IMR-90 (cell line): ENCODE data around the gene TMEM170B. TPM values are rescaled to one million over a fixed set of nuclear protein-coding genes. Genes with fewer than 3 reads are reported as not detected.

Source experiments
- ATAC-seq: fragments of 200-7000 bp; cut with Tn5 transposase; 2 replicates; pipeline ENCODE4 v1.9.1; 2020; ENCODE audit warnings: low read depth, mild to moderate bottlenecking, moderate library complexity
- BruUV-seq: library from RNA; stranded (reverse); fragments of 400-500 nt; replicated peaks from 2 replicates; lab custom pipeline; 2021; lab: Mats Ljungman, UMichigan
- CTCF ChIA-PET: fragments of 300-600 bp; formaldehyde crosslinking; extraction: SDS; loops from one replicate; lab custom pipeline; 2021; ENCODE audit warnings: antibody characterized with exemption; lab: Yijun Ruan, JAX
- POLR2A ChIA-PET: fragments of 300-600 bp; sonication (Branson Sonifier 250); formaldehyde crosslinking; loops from one replicate; lab custom pipeline; 2022; ENCODE audit warnings: antibody characterized with exemption; ENCODE audit not compliant: unreplicated experiment; lab: Charles Lee
- DNase-seq: peaks from one replicate; pipeline ENCODE4 v3.0.0; 2013
- H2AFZ ChIP-seq: replicated peaks from 2 replicates; pipeline ENCODE3; 2013; ENCODE audit warnings: low read length, mild to moderate bottlenecking; ENCODE audit not compliant: poor library complexity
- H2AK5ac ChIP-seq: 2 replicates; pipeline ENCODE4 v1.6.1; 2013; ENCODE audit warnings: low read depth, low read length, inconsistent platforms
- H2AK9ac ChIP-seq: replicated peaks from 2 replicates; pipeline ENCODE3; 2013; ENCODE audit warnings: mild to moderate bottlenecking, low read depth, low read length, moderate library complexity; ENCODE audit not compliant: poor library complexity
- H2BK120ac ChIP-seq: 2 replicates; pipeline ENCODE4 v1.6.1; 2013; ENCODE audit warnings: low read depth, low read length, inconsistent platforms
- H2BK15ac ChIP-seq: 3 replicates; pipeline ENCODE4 v1.6.1; 2013; ENCODE audit warnings: low read depth, low read length, inconsistent platforms
- H2BK20ac ChIP-seq: 2 replicates; pipeline ENCODE4 v1.6.1; 2013; ENCODE audit warnings: low read depth, mild to moderate bottlenecking, inconsistent platforms, low read length, moderate library complexity
- H2BK5ac ChIP-seq: 2 replicates; pipeline ENCODE4 v1.6.1; 2013; ENCODE audit warnings: mild to moderate bottlenecking, low read depth, low read length, inconsistent platforms; ENCODE audit not compliant: poor library complexity, severe bottlenecking
- H3K14ac ChIP-seq: replicated peaks from 2 replicates; pipeline ENCODE4 v1.6.1; 2013; ENCODE audit warnings: low read depth, low read length, inconsistent platforms
- H3K18ac ChIP-seq: 2 replicates; pipeline ENCODE4 v1.6.1; 2013; ENCODE audit warnings: low read depth, low read length, control low read depth
- H3K23ac ChIP-seq: 2 replicates; pipeline ENCODE4 v1.6.1; 2013; ENCODE audit warnings: low read depth, low read length, inconsistent platforms
- H3K27ac ChIP-seq: 2 replicates; pipeline ENCODE4 v1.5.1; 2013; ENCODE audit warnings: mild to moderate bottlenecking, control low read depth, low read length; ENCODE audit not compliant: insufficient read depth
- H3K27me3 ChIP-seq: 2 replicates; pipeline ENCODE4 v1.6.1; 2013; ENCODE audit warnings: low read length; ENCODE audit not compliant: control insufficient read depth, insufficient read depth
- H3K36me3 ChIP-seq: 2 replicates; pipeline ENCODE4 v1.6.1; 2013; ENCODE audit warnings: low read length, mixed read lengths; ENCODE audit not compliant: control insufficient read depth, insufficient read depth
- H3K4ac ChIP-seq: 2 replicates; pipeline ENCODE4 v1.6.1; 2013; ENCODE audit warnings: low read depth, low read length, inconsistent platforms
- H3K4me1 ChIP-seq: 2 replicates; pipeline ENCODE4 v1.6.1; 2013; ENCODE audit warnings: low read length, mixed read lengths; ENCODE audit not compliant: control insufficient read depth, insufficient read depth
- H3K4me2 ChIP-seq: 2 replicates; pipeline ENCODE4 v1.6.1; 2013; ENCODE audit warnings: low read depth, mild to moderate bottlenecking, control low read depth, low read length, moderate library complexity
- H3K4me3 ChIP-seq: 2 replicates; pipeline ENCODE4 v1.5.1; 2013; ENCODE audit warnings: low read depth, mild to moderate bottlenecking, control low read depth, low read length, moderate library complexity; ENCODE audit not compliant: insufficient read depth
- H3K56ac ChIP-seq: 2 replicates; pipeline ENCODE4 v1.6.1; 2013; ENCODE audit warnings: low read length, inconsistent platforms; ENCODE audit not compliant: insufficient read depth; ENCODE audit errors: extremely low read depth
- H3K79me1 ChIP-seq, 2 experiments: 2 replicates each; pipeline ENCODE4 v1.6.1; 2013; ENCODE audit warnings: low read length in 2 of 2, inconsistent platforms in 1 of 2, low read depth in 1 of 2
- H3K9ac ChIP-seq: 2 replicates; pipeline ENCODE4 v1.6.1; 2013; ENCODE audit warnings: low read depth, low read length, control low read depth
- H3K9me1 ChIP-seq: 2 replicates; pipeline ENCODE4 v1.6.1; 2013; ENCODE audit warnings: low read length, inconsistent platforms; ENCODE audit not compliant: insufficient read depth
- H3K9me3 ChIP-seq: 2 replicates; pipeline ENCODE4 v1.6.1; 2013; ENCODE audit warnings: low read length; ENCODE audit not compliant: control insufficient read depth, insufficient read depth
- H4K20me1 ChIP-seq: 2 replicates; pipeline ENCODE4 v1.6.1; 2013; ENCODE audit warnings: low read length, inconsistent platforms; ENCODE audit not compliant: insufficient read depth
- H4K5ac ChIP-seq: 2 replicates; pipeline ENCODE4 v1.6.1; 2013; ENCODE audit warnings: mild to moderate bottlenecking, low read depth, low read length, control low read depth
- H4K8ac ChIP-seq, 2 experiments: 2 replicates each; pipeline ENCODE4 v1.6.1; 2013; ENCODE audit warnings: low read depth in 2 of 2, low read length in 2 of 2, control low read depth in 1 of 2, inconsistent platforms in 1 of 2
- H4K91ac ChIP-seq: 2 replicates; pipeline ENCODE4 v1.6.1; 2013; ENCODE audit warnings: low read depth, low read length, inconsistent platforms; ENCODE audit not compliant: insufficient read depth
- BHLHE40 ChIP-seq: fragments of 150-350 bp; IDR thresholded peaks from 2 replicates; pipeline ENCODE4 v1.6.1; 2016; ENCODE audit warnings: mild to moderate bottlenecking, low read depth, low read length
- FOS ChIP-seq: fragments of 150-350 bp; IDR thresholded peaks from 2 replicates; pipeline ENCODE4 v1.6.1; 2016; ENCODE audit warnings: low read depth, low read length
- RAD21 ChIP-seq: IDR thresholded peaks from 2 replicates; pipeline ENCODE4 v1.6.1; 2012; ENCODE audit warnings: low read length, improper control_type of control experiment
- WGBS, 2 experiments: methylation state at CpG; one replicate each; pipeline versions ENCODE4 v1.1.5 to v1.1.7; 2013; ENCODE audit warnings: missing lambda C conversion rate in 2 of 2; ENCODE audit not compliant: insufficient read length in 1 of 2; ENCODE audit errors: extremely low coverage in 2 of 2; 5-methylcytosine and 5-hydroxymethylcytosine counted together
- dilution Hi-C: fragments of 300-500 bp; cut with HindIII; formaldehyde crosslinking; loops from one replicate; pipeline ENCODE4 v1.14.3; 2018; ENCODE audit warnings: low sequenced_read_pairs; ENCODE audit not compliant: unreplicated experiment
- in situ Hi-C: fragments of 300-500 bp; cut with MboI; formaldehyde crosslinking; loops from 3 replicates; pipeline ENCODE4 v1.14.3; 2019; ENCODE audit warnings: low sequenced_read_pairs, inconsistent platforms, mixed read lengths
- intact Hi-C: fragments of 100-400 bp; cut with micrococcal nuclease; formaldehyde crosslinking; loops from 2 replicates; pipeline ENCODE4 v1.10.0; 2022
- polyA plus RNA-seq, 3 experiments: library from polyadenylated mRNA; depleted of rRNA; stranded (reverse); fragments of >200 nt; gene quantifications; 2 replicates each; pipeline ENCODE4 v1.2.3, GENCODE V29; 2012; ENCODE audit warnings: low replicate concordance in 1 of 3
- total RNA-seq: library from RNA; depleted of rRNA; stranded (reverse); fragments of >200 nt; gene quantifications from 2 replicates; pipeline ENCODE4 v1.2.3, GENCODE V29; 2012
- TF ChIP-seq, protein P1 (sequence below): conservative IDR thresholded peaks from 2 replicates; pipeline ENCODE4 v1.5.1; 2012; ENCODE audit warnings: mild to moderate bottlenecking, low read depth, low read length, improper control_type of control experiment

TMEM170B gene
- total and polyA plus RNA-seq, 2 of the 4 experiments (the other 2 are of a cell fraction), result 0.10 to 0.18 TPM

DNA sequence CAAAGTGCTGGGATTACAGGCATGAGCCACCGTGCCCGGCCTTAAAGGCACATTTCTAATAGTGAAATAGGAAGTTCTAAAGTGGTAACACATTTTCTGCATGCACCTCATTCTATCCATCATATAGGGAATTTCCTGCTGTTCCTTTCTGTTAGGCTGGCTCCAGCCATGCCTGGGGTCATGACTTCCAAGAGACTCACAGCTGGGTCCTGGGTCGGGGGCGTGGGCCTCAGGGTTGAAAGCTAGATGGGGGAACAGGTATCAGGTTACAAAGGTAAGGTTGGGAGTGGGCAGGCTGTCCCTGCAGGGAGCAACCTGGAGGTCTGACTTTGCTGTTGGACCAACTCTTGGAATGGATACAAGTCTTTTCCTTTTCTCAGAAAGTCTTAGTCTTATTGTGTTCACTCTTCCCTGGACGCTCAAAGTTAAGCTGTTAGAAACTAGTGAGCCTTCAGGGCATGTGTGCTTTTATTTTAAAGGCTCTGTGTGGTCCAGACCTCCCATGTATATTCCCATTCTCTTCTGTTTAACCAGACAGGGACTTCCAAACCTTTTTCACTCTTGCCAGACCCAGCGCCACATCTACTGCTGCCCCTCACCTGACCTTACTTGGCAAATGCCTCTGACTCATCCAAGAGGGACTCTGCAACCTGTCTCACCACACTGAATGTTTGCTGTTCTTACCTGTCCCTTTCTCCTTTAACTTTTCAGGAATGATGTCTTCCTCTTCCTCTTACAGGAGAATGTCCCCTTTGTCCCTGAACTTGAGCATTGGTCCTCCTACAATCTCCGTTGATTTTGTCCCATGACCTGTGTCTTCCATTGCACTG is 64.4 kb downstream of the TMEM170B start:
- H3K79me1 ChIP-seq, result peaks cover 0 to 2% of the 10 kb centered on the region in 2 experiments; a peak in 1 of 4 replicates
- no peak overlapping the region for H4K5ac ChIP-seq
- H3K23ac ChIP-seq, result 0 out of 2 replicates have a peak overlapping the region, but pooled peaks have one; percentile 9
- intact Hi-C loops (no loop called here), dilution Hi-C loops (no loop called here), in situ Hi-C loops (no loop called here)
- H3K4me2 ChIP-seq, result no peak overlapping the region
- peak overlapping the region; percentile 72; the same call in 1 of the 2 replicates for H2AK5ac ChIP-seq
- H4K8ac ChIP-seq, result 0 out of 4 replicates have a peak overlapping the region, but pooled peaks of 1 of the 2 experiments have one; percentile 43
- H2BK15ac ChIP-seq, result peak overlapping the region; percentile 63; the same call in 2 of the 3 replicates
- DNase-seq (no peak), ATAC-seq (no peak)
- no peaks in the 10 kb centered on the region for H4K20me1 ChIP-seq
- H3K4ac ChIP-seq, result peak overlapping the region; percentile 41
- H3K27ac ChIP-seq, result no peak overlapping the region
- BruUV-seq, result no TSS peak
- H3K36me3 ChIP-seq, result no peaks in the 10 kb centered on the region
- H3K27me3 ChIP-seq, result no peaks in the 10 kb centered on the region
- no peak overlapping the region for H2BK5ac ChIP-seq
- ChIA-PET POLR2A (no interaction called here), CTCF (no interaction called here)
- H2BK120ac ChIP-seq, result 0 out of 2 replicates have a peak overlapping the region, but pooled peaks have one; percentile 20
- H4K91ac ChIP-seq, result 0 out of 2 replicates have a peak overlapping the region, but pooled peaks have one; percentile 20
- peaks cover 2% of the 10 kb centered on the region; the same call in 1 of the 2 replicates for H3K4me1 ChIP-seq
- H2AFZ ChIP-seq, result no peak overlapping the region
- no peak overlapping the region for H3K18ac ChIP-seq
- peaks cover 7% of the 10 kb centered on the region; the same call in 1 of the 2 replicates for H3K9me1 ChIP-seq
- no peak overlapping the region; the same call in 1 of the 2 replicates for H2BK20ac ChIP-seq
- no peak overlapping the region for H3K9ac ChIP-seq
- no CpG with 5 or more reads among the region's 7 CpGs for WGBS, 2 experiments
- H3K56ac ChIP-seq, result no peak overlapping the region
- H3K14ac ChIP-seq, result peak overlapping the region; percentile 37; the same call in 1 of the 2 replicates
- no peak for TF ChIP-seq BHLHE40
- no peak for TF ChIP-seq FOS
- no peak for TF ChIP-seq RAD21
- TF ChIP-seq, protein P1, sequence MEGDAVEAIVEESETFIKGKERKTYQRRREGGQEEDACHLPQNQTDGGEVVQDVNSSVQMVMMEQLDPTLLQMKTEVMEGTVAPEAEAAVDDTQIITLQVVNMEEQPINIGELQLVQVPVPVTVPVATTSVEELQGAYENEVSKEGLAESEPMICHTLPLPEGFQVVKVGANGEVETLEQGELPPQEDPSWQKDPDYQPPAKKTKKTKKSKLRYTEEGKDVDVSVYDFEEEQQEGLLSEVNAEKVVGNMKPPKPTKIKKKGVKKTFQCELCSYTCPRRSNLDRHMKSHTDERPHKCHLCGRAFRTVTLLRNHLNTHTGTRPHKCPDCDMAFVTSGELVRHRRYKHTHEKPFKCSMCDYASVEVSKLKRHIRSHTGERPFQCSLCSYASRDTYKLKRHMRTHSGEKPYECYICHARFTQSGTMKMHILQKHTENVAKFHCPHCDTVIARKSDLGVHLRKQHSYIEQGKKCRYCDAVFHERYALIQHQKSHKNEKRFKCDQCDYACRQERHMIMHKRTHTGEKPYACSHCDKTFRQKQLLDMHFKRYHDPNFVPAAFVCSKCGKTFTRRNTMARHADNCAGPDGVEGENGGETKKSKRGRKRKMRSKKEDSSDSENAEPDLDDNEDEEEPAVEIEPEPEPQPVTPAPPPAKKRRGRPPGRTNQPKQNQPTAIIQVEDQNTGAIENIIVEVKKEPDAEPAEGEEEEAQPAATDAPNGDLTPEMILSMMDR, result no peak
- H3K9me3 ChIP-seq, result no peaks in the 10 kb centered on the region
- H2AK9ac ChIP-seq, result no peak overlapping the region
- H3K4me3 ChIP-seq, result no peak overlapping the region
